Renal cortex interstitium (tissue), 11 donors: Measurements from ENCODE around the gene RBM26. TPM values are rescaled to one million over a fixed set of nuclear protein-coding genes. Genes with fewer than 3 reads are reported as not detected.

ENCODE experiments used
- DNase-seq, 11 donors: peaks; one replicate each; pipeline ENCODE4 v3.0.0-alpha.2; 2013; ENCODE audit warnings: low read depth in 9 of 11, low spot score in 4 of 11; ENCODE audit errors: extremely low read depth in 1 of 11
- polyA plus RNA-seq, 3 donors: library from polyadenylated mRNA; unstranded; fragments of 120-200 nt; gene quantifications; one replicate each; pipeline ENCODE4 v1.2.1, GENCODE V29; 2013; ENCODE audit not compliant: insufficient read length in 3 of 3

Gene RBM26
- polyA plus RNA-seq, 3 donors, result 72.4 to 87.1 (median 84.5) TPM

DNA sequence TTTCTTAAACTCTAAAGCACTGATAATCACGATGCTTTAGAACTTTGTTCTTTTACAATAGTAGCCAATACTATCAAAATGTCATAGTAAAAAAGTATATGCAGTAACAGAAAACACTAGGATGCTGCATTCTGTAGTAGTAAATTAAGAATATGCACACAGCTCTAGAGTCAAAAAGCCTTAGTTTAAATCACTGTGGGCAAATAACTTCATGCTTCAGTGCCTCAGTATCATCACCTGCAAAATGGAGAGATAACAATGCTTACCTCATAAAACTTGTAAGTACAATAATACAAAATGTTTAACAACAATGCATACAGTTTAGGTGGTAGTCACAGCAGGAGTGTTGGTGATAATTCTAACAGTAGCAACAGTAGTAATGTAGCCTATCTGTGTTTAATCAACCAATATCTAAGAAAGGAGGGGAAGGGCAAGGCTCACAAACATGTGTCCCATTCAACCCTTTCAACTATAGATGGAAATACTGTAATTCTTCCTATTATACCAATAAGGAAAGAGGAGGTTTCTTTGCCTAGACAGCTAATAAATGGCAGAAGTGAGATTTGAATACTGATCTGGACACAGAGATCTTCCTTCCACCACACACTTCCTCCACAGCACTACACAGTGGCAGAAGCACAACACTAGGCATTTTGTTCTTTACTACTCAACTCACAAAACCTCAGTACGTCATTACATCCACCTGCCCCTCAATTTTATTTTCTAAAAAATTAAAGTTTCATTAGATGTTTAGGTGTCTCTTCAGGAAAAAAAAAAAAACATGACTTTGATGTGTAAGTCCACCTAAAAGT lies 4.6 kb downstream of the RBM26 start:
- no peak for DNase-seq

GRCh38 chr13:79398915-79399314 lies 7.1 kb downstream of the RBM26 start:
- DNase-seq, result no peak

DNA sequence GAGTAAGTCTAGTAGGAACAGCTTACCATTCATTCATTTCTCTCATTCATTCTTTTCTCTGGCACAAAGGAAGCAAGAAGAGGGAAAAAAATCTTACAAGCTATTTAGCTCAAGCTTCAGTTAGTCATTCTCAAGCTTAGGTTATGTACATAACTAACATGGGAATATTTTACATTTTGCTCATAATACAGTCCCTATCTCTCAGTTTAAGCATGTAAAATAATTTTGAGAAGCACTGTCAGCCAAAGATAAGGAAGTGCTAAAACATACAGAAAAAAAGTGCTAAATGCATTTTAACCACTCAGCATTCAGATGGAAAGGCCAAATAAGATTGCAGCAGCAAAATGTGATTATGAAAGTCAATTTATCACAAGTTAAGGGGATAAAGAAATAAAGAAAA lies 7.9 kb downstream of the RBM26 start:
- DNase-seq, result no peak

- no peak for DNase-seq
Measured at GRCh38 chr13:79395881-79396280, 10.2 kb downstream of the RBM26 start.

DNA sequence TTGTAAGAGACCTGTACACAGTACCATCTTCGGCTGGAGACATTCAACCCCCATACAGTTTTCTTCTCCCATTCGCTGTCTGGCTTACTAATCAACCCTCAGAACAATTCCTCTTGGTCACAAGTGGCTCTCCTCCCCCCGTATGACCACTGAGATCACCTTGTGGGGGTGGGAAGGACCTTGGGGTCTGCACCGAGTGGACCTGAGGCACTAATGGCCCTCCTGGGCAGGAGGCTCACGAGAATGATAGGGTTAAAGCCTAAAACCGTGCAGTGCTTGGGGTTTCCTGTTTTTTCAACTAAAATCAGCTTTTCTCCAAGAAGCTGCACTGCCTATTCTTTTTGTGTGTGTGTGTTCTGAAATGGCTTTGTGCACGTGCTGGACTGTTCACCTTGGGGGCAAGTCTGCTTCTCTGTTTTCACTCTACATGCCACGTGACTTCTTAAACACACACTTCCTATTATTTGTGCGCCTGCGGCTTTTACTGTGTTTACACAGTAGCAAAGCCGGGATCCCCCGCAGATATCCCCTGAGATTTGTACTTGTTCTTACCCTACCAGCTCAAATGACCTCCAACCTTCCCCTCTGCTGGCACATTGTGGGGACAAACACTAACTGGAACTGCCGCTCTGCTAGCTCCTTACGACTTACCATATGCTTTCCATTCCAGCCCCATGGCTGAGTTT lies 12.3 kb downstream of the RBM26 start:
- no peak for DNase-seq

GRCh38 chr13:79392882-79393563 lies 13.0 kb downstream of the RBM26 start:
- DNase-seq, result no peak

GRCh38 chr13:79389026-79389425 lies 17.0 kb downstream of the RBM26 start:
- no peak for DNase-seq

DNA sequence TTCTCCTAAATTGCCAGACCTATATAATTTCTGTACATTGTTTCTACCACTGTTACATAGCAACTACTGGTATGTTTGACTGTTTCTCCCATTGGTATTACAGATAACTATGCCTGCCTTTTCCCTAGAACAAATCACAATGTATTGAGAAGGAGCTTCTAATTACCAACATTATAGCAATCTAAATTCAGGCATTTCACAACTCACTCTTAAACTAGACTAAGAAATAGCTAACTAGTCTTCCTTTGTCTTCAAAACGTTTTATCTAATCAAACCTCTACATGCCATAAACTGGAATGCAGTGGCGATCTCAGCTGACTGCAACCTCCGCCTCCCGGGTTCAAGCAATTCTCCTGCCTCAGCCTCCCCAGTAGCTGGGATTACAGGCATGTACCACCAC lies 18.2 kb downstream of the RBM26 start:
- no peak for DNase-seq

DNA sequence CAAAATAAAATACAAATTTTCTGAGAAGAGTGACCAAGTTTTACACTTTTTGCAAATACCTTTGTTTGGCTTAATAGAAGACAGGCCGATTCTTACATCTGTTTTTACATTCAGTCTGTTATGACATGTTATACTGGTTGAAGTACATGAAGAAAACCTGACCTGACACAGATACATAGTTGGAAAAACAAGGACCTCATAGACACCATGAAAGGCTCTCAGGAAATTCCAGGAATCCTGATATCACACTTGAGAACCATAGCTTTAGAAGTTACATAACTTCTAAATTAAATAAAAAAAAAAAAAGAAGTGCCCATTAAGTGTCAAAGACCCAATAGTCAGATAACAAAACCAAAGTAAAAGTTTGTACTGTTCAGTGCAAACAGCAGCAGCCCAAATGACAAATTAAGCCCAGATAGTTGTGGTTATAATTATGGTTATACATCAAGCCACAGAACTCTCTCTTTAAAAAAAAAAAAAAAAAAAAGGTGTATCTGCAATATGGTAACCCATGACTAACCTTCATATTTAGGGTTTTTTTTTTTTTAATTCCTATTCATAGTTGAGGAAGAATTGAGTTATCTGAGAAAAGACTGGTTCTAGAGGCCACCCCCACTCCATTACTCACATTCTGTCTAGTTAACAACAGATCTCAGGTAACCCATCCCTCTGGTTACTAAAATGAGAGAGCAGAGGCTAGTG lies 19.8 kb downstream of the RBM26 start:
- DNase-seq, result no peak

GRCh38 chr13:79385694-79386093 lies 20.4 kb downstream of the RBM26 start:
- DNase-seq, result no peak

GRCh38 chr13:79384022-79384610 lies 21.9 kb downstream of the RBM26 start:
- no peak for DNase-seq

- no peak for DNase-seq
Measured at GRCh38 chr13:79382545-79383275, 23.3 kb downstream of the RBM26 start.

- no peak for DNase-seq
Measured at GRCh38 chr13:79380997-79381396, 25.1 kb downstream of the RBM26 start.

- no peak for DNase-seq
Measured at GRCh38 chr13:79379274-79379673, 26.8 kb downstream of the RBM26 start.

GRCh38 chr13:79376843-79377242 lies 29.2 kb downstream of the RBM26 start:
- DNase-seq, result no peak

DNA sequence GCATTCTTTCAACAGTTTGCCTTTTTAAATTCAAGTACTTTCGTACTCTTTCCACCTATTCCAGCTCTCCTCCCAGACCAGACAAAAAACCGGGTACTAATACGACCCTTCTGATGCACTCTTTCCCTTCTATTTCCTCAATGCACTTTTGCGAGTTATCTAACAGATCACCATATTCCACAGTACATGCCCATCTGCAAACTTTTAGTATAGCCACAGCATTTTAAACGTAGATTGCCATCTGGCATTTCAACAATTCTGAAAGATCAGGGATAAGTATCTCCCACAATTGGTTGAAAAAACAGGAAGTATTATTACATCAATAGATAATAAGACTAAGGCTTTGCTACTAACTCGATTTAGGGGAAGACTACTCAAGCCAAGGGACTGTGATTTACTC lies 31.5 kb downstream of the RBM26 start:
- no peak for DNase-seq

- no peak for DNase-seq
Measured at GRCh38 chr13:79373916-79374315, 32.1 kb downstream of the RBM26 start.

DNA sequence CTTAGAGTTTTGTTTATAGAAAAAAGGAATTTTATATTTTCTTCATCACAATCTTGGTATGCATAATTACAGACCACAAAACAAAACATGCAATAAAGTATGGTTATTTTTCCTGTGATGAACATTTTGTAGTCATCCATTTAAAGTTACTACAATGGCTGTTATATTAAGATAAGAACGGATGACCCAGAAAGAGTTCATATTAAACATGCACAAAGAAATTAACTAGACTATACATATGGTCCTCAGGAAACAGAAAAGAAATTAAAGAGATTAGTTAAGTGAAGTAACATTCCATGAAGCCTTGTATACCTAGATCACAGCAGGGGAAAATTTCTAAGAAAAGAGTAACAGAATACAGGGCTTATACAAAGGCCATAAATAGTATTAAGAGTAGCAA lies 36.8 kb downstream of the RBM26 start:
- DNase-seq, result no peak

GRCh38 chr13:79365981-79366380 lies 40.1 kb downstream of the RBM26 start:
- DNase-seq, result no peak
